Measurements from ENCODE around the gene FBXO33. TPM values are rescaled to one million over a fixed set of nuclear protein-coding genes. Genes with fewer than 3 reads are reported as not detected.

Gene FBXO33
- total and polyA plus RNA-seq, 2 experiments from 2014 or later, result 9.0 to 21.4 TPM

- H2AFZ ChIP-seq, result no peak overlapping the region
- H3K4me2 ChIP-seq (ENCODE audit: unreplicated experiment), result peak overlapping the region; percentile 77
- no peaks in the 10 kb centered on the region for H3K9me2 ChIP-seq (ENCODE audit: insufficient read depth)
- no peaks in the 10 kb centered on the region for H3K27me3 ChIP-seq (replicated peaks; ENCODE audit: insufficient read depth)
- no peaks in the 10 kb centered on the region; the same call in 1 of the 2 replicates for H3K36me3 ChIP-seq (ENCODE audit: low read depth)
- peak overlapping the region; percentile 77 for H3K27ac ChIP-seq
- no peaks in the 10 kb centered on the region for H3K9me3 ChIP-seq (ENCODE audit: low read depth)
- peak overlapping the region; percentile 48 for H3K9ac ChIP-seq
- in situ Hi-C loops (cut with MboI), result loop anchor here (10.0 kb wide), 1 partner anchor 270 kb away; the partner anchor contains the start of gene SEC23A
- no peaks in the 10 kb centered on the region for H4K20me1 ChIP-seq (ENCODE audit: insufficient read depth)
- TF ChIP-seq EZH2phosphoT487 (IDR thresholded peaks at IDR 0.05; ENCODE audit: insufficient read depth, low read depth), result no peak
- TF ChIP-seq EZH2 (IDR thresholded peaks at IDR 0.05; ENCODE audit: insufficient read depth, poor library complexity, severe bottlenecking), result no peak
- H3K4me3 ChIP-seq, result peak overlapping the region; percentile 45
- peaks cover 7% of the 10 kb centered on the region; the same call in 1 of the 2 replicates for H3K79me2 ChIP-seq (ENCODE audit: insufficient read depth)
- peaks cover 54% of the 10 kb centered on the region for H3K4me1 ChIP-seq (ENCODE audit: insufficient read depth)
- peaks cover 55% of the 10 kb centered on the region for H3F3A ChIP-seq (ENCODE audit: insufficient read depth)
- peak; percentile 84 for DNase-seq
Measured at GRCh38 chr14:39374851-39375250, 57.4 kb downstream of the FBXO33 start.

- Histone ChIP-seq H3K9ac (no peak overlapping the region), H3K27me3 (replicated peaks; ENCODE audit: insufficient read depth) (no peaks in the 10 kb centered on the region), H3K9me3 (ENCODE audit: low read depth) (no peaks in the 10 kb centered on the region), H3K9me2 (ENCODE audit: insufficient read depth) (no peaks in the 10 kb centered on the region), H3K4me3 (0 out of 2 replicates have a peak overlapping the region, but pooled peaks have one; percentile 4), H2AFZ (no peak overlapping the region), H3K36me3 (ENCODE audit: low read depth) (no peaks in the 10 kb centered on the region; the same call in 1 of the 2 replicates), H3K4me2 (ENCODE audit: unreplicated experiment) (peak overlapping the region; percentile 16), H3K79me2 (ENCODE audit: insufficient read depth) (peaks cover 22% of the 10 kb centered on the region; the same call in 1 of the 2 replicates), H4K20me1 (ENCODE audit: insufficient read depth) (no peaks in the 10 kb centered on the region), H3K27ac (peak overlapping the region; percentile 8; the same call in 1 of the 2 replicates), H3K4me1 (ENCODE audit: insufficient read depth) (peaks cover 53% of the 10 kb centered on the region), H3F3A (ENCODE audit: insufficient read depth) (peaks cover 59% of the 10 kb centered on the region)
- WGBS, 2 experiments (ENCODE audit: low coverage in 1 of 2, low lambda C conversion rate in 2 of 2, missing lambda C conversion rate in 2 of 2), result 42 to 52% methylated on average over 1 of the region's 1 CpG
- in situ Hi-C loops (cut with MboI), result loop anchor here (10.0 kb wide), 1 partner anchor 268 kb away; the partner anchor contains the start of gene SEC23A
- DNase-seq, result peak; percentile 89
- TF ChIP-seq EZH2phosphoT487 (IDR thresholded peaks at IDR 0.05; ENCODE audit: insufficient read depth, low read depth) (no peak), EZH2 (IDR thresholded peaks at IDR 0.05; ENCODE audit: insufficient read depth, poor library complexity, severe bottlenecking) (no peak)
Measured at GRCh38 chr14:39372656-39373055, 59.6 kb downstream of the FBXO33 start.

- H3K27ac ChIP-seq, result no peak overlapping the region
- peaks cover 45% of the 10 kb centered on the region for H3K79me2 ChIP-seq (ENCODE audit: insufficient read depth)
- no peaks in the 10 kb centered on the region; the same call in 1 of the 2 replicates for H3K36me3 ChIP-seq (ENCODE audit: low read depth)
- no peak overlapping the region for H2AFZ ChIP-seq
- no peaks in the 10 kb centered on the region for H3K9me2 ChIP-seq (ENCODE audit: insufficient read depth)
- no peak for TF ChIP-seq EZH2 (IDR thresholded peaks at IDR 0.05; ENCODE audit: insufficient read depth, poor library complexity, severe bottlenecking)
- TF ChIP-seq EZH2phosphoT487 (IDR thresholded peaks at IDR 0.05; ENCODE audit: insufficient read depth, low read depth), result no peak
- no peak overlapping the region for H3K9ac ChIP-seq
- H3K27me3 ChIP-seq (replicated peaks; ENCODE audit: insufficient read depth), result no peaks in the 10 kb centered on the region
- H3K9me3 ChIP-seq (ENCODE audit: low read depth), result no peaks in the 10 kb centered on the region
- H4K20me1 ChIP-seq (ENCODE audit: insufficient read depth), result no peaks in the 10 kb centered on the region
- in situ Hi-C loops (cut with MboI), result loop anchor here (10.0 kb wide), 1 partner anchor 266 kb away; the partner anchor contains the start of gene SEC23A
- peaks cover 32% of the 10 kb centered on the region for H3K4me1 ChIP-seq (ENCODE audit: insufficient read depth)
- no peak overlapping the region for H3K4me3 ChIP-seq
- no peak for DNase-seq
- WGBS, 2 experiments (ENCODE audit: low coverage in 1 of 2, low lambda C conversion rate in 2 of 2, missing lambda C conversion rate in 2 of 2), result 96% methylated on average over 12 of the region's 12 CpGs
- H3K4me2 ChIP-seq (ENCODE audit: unreplicated experiment), result no peak overlapping the region
- peaks cover 41% of the 10 kb centered on the region for H3F3A ChIP-seq (ENCODE audit: insufficient read depth)
Measured at GRCh38 chr14:39370415-39370814, 61.8 kb downstream of the FBXO33 start.

GRCh38 chr14:39369029-39369428, 63.2 kb downstream of the FBXO33 start:
- in situ Hi-C loops (cut with MboI), result no loop called here
- Histone ChIP-seq H3K4me2 (ENCODE audit: unreplicated experiment) (no peak overlapping the region), H2AFZ (no peak overlapping the region), H3K9ac (no peak overlapping the region), H3K4me1 (ENCODE audit: insufficient read depth) (peaks cover 20% of the 10 kb centered on the region), H3K9me2 (ENCODE audit: insufficient read depth) (no peaks in the 10 kb centered on the region), H4K20me1 (ENCODE audit: insufficient read depth) (no peaks in the 10 kb centered on the region), H3K9me3 (ENCODE audit: low read depth) (no peaks in the 10 kb centered on the region), H3K4me3 (no peak overlapping the region), H3F3A (ENCODE audit: insufficient read depth) (peaks cover 27% of the 10 kb centered on the region), H3K79me2 (ENCODE audit: insufficient read depth) (peaks cover 59% of the 10 kb centered on the region), H3K36me3 (ENCODE audit: low read depth) (peaks cover 2% of the 10 kb centered on the region; the same call in 1 of the 2 replicates), H3K27ac (no peak overlapping the region), H3K27me3 (replicated peaks; ENCODE audit: insufficient read depth) (no peaks in the 10 kb centered on the region)
- WGBS, 2 experiments (ENCODE audit: low coverage in 1 of 2, low lambda C conversion rate in 2 of 2, missing lambda C conversion rate in 2 of 2), result 73 to 80% methylated on average over 2 of the region's 2 CpGs
- no peak for TF ChIP-seq EZH2phosphoT487 (IDR thresholded peaks at IDR 0.05; ENCODE audit: insufficient read depth, low read depth)
- TF ChIP-seq EZH2 (IDR thresholded peaks at IDR 0.05; ENCODE audit: insufficient read depth, poor library complexity, severe bottlenecking), result no peak
- no peak for DNase-seq

Measured in GM23248 (cell line).